Heart left ventricle (tissue), 16 donors: ENCODE results near the gene CLMP. TPM values are rescaled to one million over a fixed set of nuclear protein-coding genes. Genes with fewer than 3 reads are reported as not detected.
A peak's percentile ranks its signal among the peaks of the same experiment; 100 is the strongest.
"Not testable (repeated sequence)": the region's sequence is repeated elsewhere in the genome, so short reads cannot be mapped to it uniquely, and the experiment has no call there.

Source experiments
- ATAC-seq, 4 donors: fragments of 200-7000 bp; cut with Tn5 transposase; one replicate each; pipeline ENCODE4 v1.9.1; 2020 to 2022; ENCODE audit warnings: moderate library complexity in 4 of 4, mild to moderate bottlenecking in 3 of 4, moderate number of reproducible peaks in 1 of 4
- DNase-seq, 5 donors: peaks; one replicate each; pipeline ENCODE4 v3.0.0-alpha.2; 2020
- H3K27ac ChIP-seq, 12 donors: fragments of 200-600 bp; sonication (generic) in 4 of 12; one replicate each; pipeline versions ENCODE4 v1.5.0 to v1.8.0; 2016 to 2022; ENCODE audit warnings: mild to moderate bottlenecking in 2 of 12
- H3K27me3 ChIP-seq, 9 donors: fragments of 200-600 bp; sonication (generic) in 2 of 9; one replicate each; pipeline versions ENCODE4 v1.5.1 to v1.8.0; 2016 to 2022; ENCODE audit warnings: mild to moderate bottlenecking in 3 of 9
- H3K36me3 ChIP-seq, 9 donors: fragments of 200-600 bp; sonication (generic) in 2 of 9; one replicate each; pipeline versions ENCODE4 v1.5.0 to v1.8.0; 2018 to 2022; ENCODE audit warnings: mild to moderate bottlenecking in 2 of 9
- H3K4me1 ChIP-seq, 12 donors: fragments of 200-600 bp; sonication (generic) in 4 of 12; one replicate each; pipeline versions ENCODE4 v1.5.0 to v1.8.0; 2016 to 2022; ENCODE audit warnings: mild to moderate bottlenecking in 3 of 12
- H3K4me3 ChIP-seq, 12 donors: fragments of 200-600 bp; sonication (generic) in 4 of 12; one replicate each; pipeline versions ENCODE4 v1.5.0 to v1.8.0; 2017 to 2022; ENCODE audit warnings: mild to moderate bottlenecking in 9 of 12, moderate library complexity in 4 of 12
- H3K9me3 ChIP-seq, 12 donors: fragments of 200-600 bp; sonication (generic) in 4 of 12; one replicate each; pipeline versions ENCODE4 v1.5.0 to v1.8.0; 2016 to 2022; ENCODE audit warnings: mild to moderate bottlenecking in 1 of 12
- CTCF ChIP-seq, 12 donors: fragments of 200-600 bp; sonication (generic) in 4 of 12; IDR thresholded peaks; one replicate each; pipeline versions ENCODE4 v1.5.0 to v1.8.0; 2018 to 2022; ENCODE audit warnings: antibody characterized with exemption in 12 of 12, mild to moderate bottlenecking in 5 of 12
- POLR2A ChIP-seq, 2 donors: fragments of 450-650 bp; IDR thresholded peaks; one replicate each; pipeline ENCODE4 v1.6.1; 2017; ENCODE audit warnings: antibody characterized with exemption in 2 of 2, mild to moderate bottlenecking in 2 of 2, moderate library complexity in 2 of 2
- WGBS, 4 donors: extraction: QIAGEN DNeasy Blood & Tissue Kit in 2 of 4; methylation state at CpG; one replicate each; pipeline versions ENCODE4 v1.1.5 to v1.1.7; 2013 to 2018; 5-methylcytosine and 5-hydroxymethylcytosine counted together
- intact Hi-C, 10 donors: fragments of 100-400 bp; cut with DNase I; formaldehyde crosslinking; loops; one replicate each; pipeline versions ENCODE4 v1.11.1 to v1.14.2; 2022
- polyA plus RNA-seq, 2 donors: library from polyadenylated mRNA; stranded (reverse); fragments of 200-250 nt; gene quantifications; one replicate each; pipeline ENCODE4 v1.2.3, GENCODE V29; 2013
- total RNA-seq, 9 donors: library from RNA; depleted of rRNA in 2 of 9; stranded (reverse); fragments of >200 nt in 2 of 9; fragmentation: NEBNext Ultra II Directional in 3 of 9; extraction: Animal tissue kit (Norgen Biotek cat#: 25700) in 3 of 9; gene quantifications; one replicate each; pipeline versions ENCODE4 v1.1.0 to v1.2.4, GENCODE V29; 2016 to 2023
- donor health status: ischemic (EF 13 %, LVEDD 7.1; RV severe dilation, severe dysfunction).
- donor health status: healthy with polysubstance abuse.
- donor health status: DM: no; HTN: yes; CAD: no.
- donor health status: DM: no; HTN: no; CAD: no.
- donor health status: ischemic (EF 25% LVEDD 6.9; RV normal size, moderate dysfunction).
- donor health status: ischemic (EF 25% LVEDD 5.7; RV mildly dilated, moderate dysfunction).
- donor health status: healthy.
- donor health status: DM: yes; HTN: yes; CAD: no.
- donor health status: ischemic (EF 35%, LVEDD 5.7; RV mildly dilated, moderate dysfunction).
- donor health status: nonischemic (EF 11% LVEDD 7.7; RV severe dilation, severe dysfunction).
- donor health status: DM: yes; HTN: yes; CAD: no.
- donor health status: PGD.
- donor health status: ischemic (EF 29% LVEDD 5.4; RV normal size, mild dysfunction).
- donor health status: nonischemic (EF 23%, LVEDD 6.1; RV moderate dilation, normal function).

The CLMP gene
- total and polyA plus RNA-seq, 11 donors = 1.9 to 18.4 (median 5.8) TPM

- no peak for DNase-seq
- peaks cover 0 to 81% (median 65%) of the 10 kb centered on the region in 12 donors for H3K4me1 ChIP-seq
- WGBS, 4 donors = 2 to 6% (median 3%) methylated on average over 8 of the region's 8 CpGs
- H3K4me3 ChIP-seq = peak overlapping the region; percentile 67 to 96 (median 92)
- H3K27me3 ChIP-seq = no peaks in the 10 kb centered on the region
- TF ChIP-seq POLR2A (IDR thresholded peaks at IDR 0.05) (no peak), CTCF (IDR thresholded peaks at IDR 0.05) (no peak)
- no peaks in the 10 kb centered on the region for H3K9me3 ChIP-seq
- H3K27ac ChIP-seq = peak overlapping the region in 10 of 12 donors; percentile 96 to 100 (median 99)
- intact Hi-C loops = loop anchor here in 2 of 10 donors (5.0 kb wide), 1 partner anchor 42 kb away; no protein-coding TSS in a partner anchor
- peaks cover 6 to 58% (median 57%) of the 10 kb centered on the region in 9 donors for H3K36me3 ChIP-seq
- ATAC-seq = no peak
Measured at GRCh38 chr11:123060277-123061000, 134.6 kb downstream of the CLMP start.

GRCh38 chr11:123059041-123059920, 135.8 kb downstream of the CLMP start:
- H3K4me1 ChIP-seq = peaks cover 0 to 79% (median 69%) of the 10 kb centered on the region in 12 donors
- not testable (repeated sequence) for H3K9me3 ChIP-seq, DNase-seq, ATAC-seq, H3K27me3 ChIP-seq
- 16 to 34% (median 27%) methylated on average over 18 of the region's 18 CpGs for WGBS, 4 donors
- peak overlapping the region; percentile 2 to 96 (median 92) for H3K4me3 ChIP-seq
- H3K36me3 ChIP-seq = peaks cover 6 to 68% (median 67%) of the 10 kb centered on the region in 9 donors
- intact Hi-C loops = loop anchor here in 4 of 10 donors (10.0 kb wide), 1 partner anchor 194 kb away; no protein-coding TSS in a partner anchor
- peak overlapping the region in 3 of 12 donors; percentile 10 to 100 (median 63) for H3K27ac ChIP-seq

- 73 to 84% (median 78%) methylated on average over 5 of the region's 5 CpGs for WGBS, 4 donors
- intact Hi-C loops = loop anchor here in 4 of 10 donors (10.0 kb wide), 1 partner anchor 193 kb away; no protein-coding TSS in a partner anchor
- peaks cover 6 to 82% (median 81%) of the 10 kb centered on the region in 9 donors for H3K36me3 ChIP-seq
- no peaks in the 10 kb centered on the region for H3K9me3 ChIP-seq
- H3K27me3 ChIP-seq = no peaks in the 10 kb centered on the region
- ATAC-seq (no peak), DNase-seq (no peak)
- peak overlapping the region in 3 of 12 donors; percentile 90 to 92 (median 92) for H3K4me3 ChIP-seq
- peak overlapping the region in 1 of 12 donors; percentile 63 for H3K27ac ChIP-seq
- peaks cover 0 to 70% (median 61%) of the 10 kb centered on the region in 12 donors for H3K4me1 ChIP-seq
- no peak for TF ChIP-seq POLR2A (IDR thresholded peaks at IDR 0.05)
- TF ChIP-seq CTCF (IDR thresholded peaks at IDR 0.05) = no peak
Measured at GRCh38 chr11:123057661-123058305, 137.3 kb downstream of the CLMP start.

GRCh38 chr11:123056835-123057491, 138.1 kb downstream of the CLMP start:
- ATAC-seq = no peak
- Histone ChIP-seq H3K36me3 (peaks cover 6 to 88% (median 85%) of the 10 kb centered on the region in 9 donors), H3K27me3 (no peaks in the 10 kb centered on the region), H3K9me3 (no peaks in the 10 kb centered on the region), H3K4me3 (no peak overlapping the region), H3K4me1 (peaks cover 0 to 70% (median 61%) of the 10 kb centered on the region in 12 donors), H3K27ac (peak overlapping the region in 1 of 12 donors; percentile 5)
- TF ChIP-seq POLR2A (IDR thresholded peaks at IDR 0.05) (no peak), CTCF (IDR thresholded peaks at IDR 0.05) (no peak)
- no peak for DNase-seq
- 27 to 39% (median 35%) methylated on average over 3 of the region's 3 CpGs for WGBS, 4 donors
- intact Hi-C loops = loop anchor here in 4 of 10 donors (10.0 kb wide), 1 partner anchor 192 kb away; no protein-coding TSS in a partner anchor
